GM18498 (cell line): ENCODE data around the gene SLAMF8.

ENCODE experiments used
- ATAC-seq: cut with Tn5 transposase; IDR thresholded peaks from one replicate; pipeline ENCODE4 v1.9.1; 2021; ENCODE audit warnings: mild to moderate bottlenecking, moderate library complexity; ENCODE audit not compliant: unreplicated experiment

Gene SLAMF8

DNA sequence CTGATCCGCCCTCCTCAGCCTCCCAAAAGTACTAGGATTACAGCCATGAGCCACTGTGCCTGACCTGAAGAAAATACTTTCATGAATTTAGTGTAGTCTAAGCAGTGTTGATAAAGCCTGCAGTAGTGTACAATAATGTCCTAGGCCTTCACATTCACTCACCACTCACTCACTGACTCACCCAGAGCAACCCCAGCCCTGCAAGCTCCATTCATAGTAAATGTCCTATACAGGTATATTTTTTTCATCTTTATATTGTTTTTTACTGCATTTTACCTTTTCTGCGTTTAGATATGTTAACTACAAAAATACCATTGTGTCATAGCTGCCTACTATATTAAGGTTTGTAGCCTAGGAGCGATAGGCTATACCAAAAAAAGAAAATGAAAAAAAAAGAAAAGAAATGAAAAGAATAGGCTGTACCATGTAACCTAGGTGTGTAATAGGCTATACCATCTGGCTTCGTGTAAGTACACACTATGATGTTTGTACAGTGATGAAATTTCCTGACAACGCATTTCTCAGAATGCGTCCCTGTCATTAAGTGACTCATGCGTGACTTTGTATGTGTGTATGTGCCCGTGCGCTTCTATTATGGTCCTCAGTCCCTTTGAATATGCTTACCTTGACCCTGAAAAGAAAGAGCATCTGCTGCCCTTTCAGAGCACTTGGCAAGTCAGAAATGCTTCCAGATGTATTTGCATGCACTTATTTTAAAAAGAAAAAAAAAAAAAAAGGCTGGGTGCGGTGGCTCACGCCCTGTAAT, 9.2 kb upstream of the SLAMF8 start:
- no peak for ATAC-seq

DNA sequence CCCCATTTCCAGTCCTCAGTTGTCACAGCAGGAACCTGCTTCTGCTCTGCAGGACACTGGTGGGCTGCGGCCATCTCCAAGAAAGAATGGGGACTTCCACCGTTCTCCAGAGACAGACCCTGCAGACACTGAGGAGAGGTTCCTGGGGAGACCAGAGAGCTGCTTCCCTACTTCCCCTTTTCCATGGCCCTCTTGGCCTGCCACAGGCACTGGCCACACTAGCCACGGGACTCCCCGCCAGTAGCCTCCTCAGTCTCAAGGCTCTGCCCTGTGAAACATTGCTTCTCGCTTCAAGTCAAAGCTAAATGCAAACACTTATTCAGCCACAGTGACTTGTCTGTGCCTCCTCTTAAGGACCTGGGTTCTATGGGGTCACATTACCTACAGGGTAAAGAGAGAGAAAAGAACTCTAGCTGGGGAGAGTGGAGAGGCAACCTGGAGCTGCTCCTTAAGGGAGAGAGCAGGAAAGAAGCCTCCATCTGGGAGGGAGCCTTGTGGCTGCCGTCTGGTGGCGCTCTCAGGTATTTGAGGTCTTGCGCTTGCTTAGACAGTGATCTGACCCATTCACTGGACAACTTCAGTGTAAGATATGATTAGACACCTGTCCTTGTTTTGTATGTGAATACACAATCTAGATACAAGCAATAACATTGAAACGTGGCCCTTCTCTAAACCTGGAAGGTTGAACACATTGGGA, 5.4 kb upstream of the SLAMF8 start:
- no peak for ATAC-seq

DNA sequence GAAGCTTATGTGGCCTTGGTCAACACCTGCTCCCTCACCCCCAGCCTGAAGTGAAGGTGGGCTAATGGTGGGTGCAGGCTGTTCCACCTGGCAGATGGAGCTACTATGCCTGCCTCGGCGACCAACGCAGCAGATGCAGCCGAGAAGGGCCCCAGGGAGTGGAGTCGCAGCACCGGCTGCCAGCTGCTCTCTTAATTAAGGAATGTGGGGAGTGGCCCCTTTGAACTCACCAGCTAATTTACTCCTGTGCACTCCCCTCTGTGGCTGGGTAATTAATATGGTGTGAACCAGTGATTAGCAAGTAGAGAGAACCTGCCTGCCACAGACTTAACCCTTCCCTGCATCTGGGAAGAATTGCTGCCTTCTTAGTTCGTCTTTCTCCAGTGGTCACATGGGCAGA, 3.3 kb upstream of the SLAMF8 start:
- no peak for ATAC-seq

DNA sequence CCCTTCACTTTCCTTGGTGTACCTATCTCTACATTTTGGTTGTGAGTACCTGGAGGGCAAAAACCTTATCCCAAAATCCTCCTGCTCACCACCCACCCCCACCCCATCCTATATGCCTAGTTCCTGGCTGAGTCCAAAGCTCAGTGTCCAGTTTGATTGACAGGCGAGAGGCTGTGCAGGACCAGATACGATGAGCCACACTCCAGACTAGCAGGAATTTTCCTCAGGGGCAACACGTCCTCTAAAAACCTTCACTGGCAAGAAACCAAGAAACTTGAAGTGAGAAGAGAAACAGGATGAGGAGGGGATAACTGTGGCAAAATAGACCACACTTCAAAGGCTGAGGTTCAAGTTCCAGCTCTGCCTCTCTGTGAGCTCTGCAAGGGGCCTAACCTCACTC, 1.1 kb upstream of the SLAMF8 start:
- ATAC-seq = no peak

DNA sequence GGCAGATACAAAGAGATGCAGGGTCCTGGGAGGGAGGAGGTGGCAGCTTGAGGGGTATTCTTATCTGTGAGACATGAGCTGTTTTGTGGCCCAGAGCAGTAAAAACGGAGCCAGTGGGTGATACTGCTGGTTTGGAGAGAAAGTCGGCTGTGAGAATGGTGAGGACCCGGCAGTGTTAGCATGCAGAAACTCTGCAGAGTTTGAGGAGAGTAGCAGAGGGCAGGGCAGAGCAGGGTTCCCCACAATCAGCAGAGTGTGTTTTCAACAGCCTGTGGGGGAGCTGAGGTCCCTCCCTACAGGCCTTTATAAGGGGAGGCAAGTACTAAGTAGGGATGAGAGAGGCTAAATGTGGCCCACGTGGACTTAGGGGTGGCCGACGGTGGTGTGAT, 423 bp downstream of the SLAMF8 start:
- no peak for ATAC-seq

DNA sequence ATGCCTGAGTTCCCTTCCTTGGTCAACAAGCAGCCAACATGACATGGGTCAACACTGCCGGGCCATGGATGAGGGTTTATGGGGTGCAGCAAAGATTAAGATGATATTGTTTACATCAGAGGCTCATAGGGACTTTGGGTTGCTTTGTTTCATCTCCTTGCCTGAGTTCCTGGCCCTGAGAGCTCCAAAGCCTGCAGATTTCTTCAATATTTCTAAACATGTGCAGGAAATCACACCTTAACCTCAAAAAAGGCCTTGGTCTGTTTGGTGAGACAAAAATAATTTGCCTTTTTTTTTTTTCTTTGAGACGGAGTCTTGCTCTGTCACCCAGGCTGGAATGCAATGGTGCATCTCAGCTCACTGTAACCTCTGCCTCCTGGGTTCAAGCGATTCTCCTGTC, 876 bp downstream of the SLAMF8 start:
- no peak for ATAC-seq

DNA sequence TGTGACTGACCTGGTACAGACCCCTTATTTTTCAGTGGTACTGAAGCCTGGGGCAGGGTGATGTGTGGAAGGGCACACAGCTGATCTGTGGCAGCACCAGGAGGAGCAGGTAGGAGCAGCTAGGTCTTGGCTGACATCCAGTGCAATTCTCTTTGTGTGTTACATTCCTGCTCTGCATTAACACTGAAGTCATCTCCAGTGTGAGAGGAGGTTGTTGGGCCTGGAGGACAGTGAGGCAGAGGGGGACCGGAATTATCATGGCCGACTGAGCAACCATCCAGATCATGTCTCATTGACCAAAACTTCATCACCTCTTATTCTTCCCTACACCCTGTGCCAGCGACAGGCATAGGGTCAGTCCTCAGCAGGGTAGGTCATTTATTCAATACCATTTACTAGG, 1.5 kb downstream of the SLAMF8 start:
- ATAC-seq = no peak

DNA sequence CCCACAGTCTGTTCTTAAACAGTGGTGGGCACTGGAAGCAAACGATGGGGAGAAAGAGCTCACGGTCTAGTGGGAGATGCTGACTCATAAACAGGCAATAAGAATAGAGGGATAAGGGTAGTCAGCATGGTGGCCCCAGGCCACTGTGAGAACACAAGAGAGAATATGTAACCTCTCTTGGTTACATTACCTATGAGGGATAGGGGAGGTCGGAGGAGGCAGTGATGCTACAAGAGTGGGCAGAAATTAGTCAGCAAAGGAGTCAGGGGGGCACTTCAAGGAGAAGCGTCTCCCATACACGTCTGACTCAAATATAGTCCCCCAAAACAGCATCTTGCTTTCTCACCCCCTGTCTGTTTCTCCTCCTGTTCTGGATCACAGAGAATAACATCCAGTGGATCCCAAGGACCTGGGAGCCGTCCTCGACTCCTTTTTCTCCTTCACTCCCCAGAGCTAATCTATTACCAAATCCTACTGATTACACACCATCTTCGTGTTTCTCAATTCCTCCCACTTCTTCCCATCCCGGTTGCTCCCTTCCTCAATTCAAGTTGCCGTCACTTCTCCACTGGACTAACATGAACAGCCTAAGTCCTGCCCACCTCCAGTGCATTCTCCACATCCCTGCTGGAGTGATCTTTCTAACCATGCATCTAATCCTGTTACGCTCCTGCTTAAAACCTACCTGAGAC, 2.1 kb downstream of the SLAMF8 start:
- ATAC-seq = no peak

DNA sequence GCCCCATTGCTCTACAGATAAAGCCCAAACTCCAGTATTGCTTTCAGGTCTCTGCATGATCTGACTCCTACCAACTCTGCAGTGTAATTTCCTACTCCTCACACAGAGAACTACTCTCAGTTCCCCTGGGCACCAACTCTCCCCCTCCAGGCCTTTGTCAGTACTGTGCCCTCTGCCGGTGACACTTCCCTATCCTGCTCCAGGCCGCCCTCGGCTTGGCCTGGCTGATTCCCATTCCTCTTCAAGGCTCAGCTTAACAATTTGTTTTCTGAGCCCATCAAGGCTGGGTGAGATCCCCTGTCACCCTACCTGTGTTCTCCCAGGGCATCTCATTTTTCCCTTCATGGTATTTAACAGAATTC, 2.6 kb downstream of the SLAMF8 start:
- ATAC-seq = peak; percentile 74

DNA sequence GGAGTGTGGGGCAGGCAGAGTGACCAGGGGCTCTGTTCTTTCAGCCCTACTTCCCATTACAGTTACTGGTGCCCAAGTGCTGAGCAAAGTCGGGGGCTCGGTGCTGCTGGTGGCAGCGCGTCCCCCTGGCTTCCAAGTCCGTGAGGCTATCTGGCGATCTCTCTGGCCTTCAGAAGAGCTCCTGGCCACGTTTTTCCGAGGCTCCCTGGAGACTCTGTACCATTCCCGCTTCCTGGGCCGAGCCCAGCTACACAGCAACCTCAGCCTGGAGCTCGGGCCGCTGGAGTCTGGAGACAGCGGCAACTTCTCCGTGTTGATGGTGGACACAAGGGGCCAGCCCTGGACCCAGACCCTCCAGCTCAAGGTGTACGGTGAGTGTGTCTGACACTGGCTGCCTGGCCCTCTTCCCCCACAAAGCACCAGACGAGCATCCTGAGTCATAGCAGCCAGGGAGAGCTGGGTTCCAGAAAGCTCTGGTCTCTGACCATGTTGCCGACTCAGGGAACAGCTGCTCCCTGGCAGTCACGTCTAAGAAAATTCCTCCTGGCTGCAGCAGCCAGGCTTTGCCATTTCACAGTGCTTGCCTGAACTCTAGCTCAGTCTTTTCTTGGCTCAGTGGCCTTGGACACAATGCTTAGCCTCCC, 3.3 kb downstream of the SLAMF8 start:
- no peak for ATAC-seq

DNA sequence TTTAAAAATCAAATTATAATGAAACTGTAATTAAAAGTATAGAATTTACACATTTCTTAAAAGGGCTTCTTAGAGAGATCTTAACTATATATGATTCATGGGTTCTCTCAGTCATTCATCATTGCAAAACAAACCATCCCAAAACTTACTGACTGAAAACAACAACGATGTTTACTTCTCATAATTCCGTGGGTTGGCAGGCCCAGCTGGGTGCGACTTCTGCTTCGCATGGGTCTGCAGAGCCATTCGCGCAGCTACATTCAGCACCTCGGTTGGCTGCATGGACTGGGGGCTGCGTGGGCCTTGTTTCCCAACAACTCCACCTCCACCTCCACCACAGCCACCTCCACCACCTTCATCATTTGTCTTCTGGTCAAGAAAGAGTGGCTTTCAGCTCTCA, 4.0 kb downstream of the SLAMF8 start:
- ATAC-seq = no peak

DNA sequence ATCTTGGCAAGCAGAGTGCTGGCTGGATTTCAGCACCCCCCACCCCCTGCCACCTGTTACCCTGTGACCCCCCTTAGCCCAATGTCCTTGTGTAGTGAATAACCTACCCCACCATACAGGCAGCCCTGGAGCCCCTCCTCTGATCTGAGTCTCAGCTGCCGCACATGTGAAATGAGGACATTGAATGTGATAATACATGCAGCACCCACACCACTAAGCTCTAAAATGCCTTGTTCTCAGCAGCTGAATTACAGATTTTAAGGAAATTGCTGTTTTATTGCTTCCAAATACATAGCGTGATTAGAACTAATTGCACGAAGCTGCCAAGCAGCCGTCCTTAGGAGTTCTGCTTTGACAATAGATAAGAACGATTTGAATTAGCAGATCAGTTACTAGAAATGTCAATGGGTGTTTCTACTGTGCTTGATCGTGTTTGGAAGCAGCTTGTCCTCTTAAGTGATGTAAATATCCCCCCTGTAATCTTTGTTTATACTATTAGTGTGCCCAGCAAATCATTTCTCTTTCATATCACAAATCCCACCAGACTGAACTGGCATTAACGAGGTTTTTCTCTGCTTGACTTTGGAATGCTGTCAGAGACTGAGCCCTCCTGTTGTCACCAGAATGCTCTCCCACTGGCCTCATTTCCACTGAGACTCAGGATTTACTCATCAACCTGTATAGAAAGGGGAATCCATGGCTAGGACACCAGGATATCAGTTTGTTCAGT, 4.9 kb downstream of the SLAMF8 start:
- ATAC-seq = no peak

DNA sequence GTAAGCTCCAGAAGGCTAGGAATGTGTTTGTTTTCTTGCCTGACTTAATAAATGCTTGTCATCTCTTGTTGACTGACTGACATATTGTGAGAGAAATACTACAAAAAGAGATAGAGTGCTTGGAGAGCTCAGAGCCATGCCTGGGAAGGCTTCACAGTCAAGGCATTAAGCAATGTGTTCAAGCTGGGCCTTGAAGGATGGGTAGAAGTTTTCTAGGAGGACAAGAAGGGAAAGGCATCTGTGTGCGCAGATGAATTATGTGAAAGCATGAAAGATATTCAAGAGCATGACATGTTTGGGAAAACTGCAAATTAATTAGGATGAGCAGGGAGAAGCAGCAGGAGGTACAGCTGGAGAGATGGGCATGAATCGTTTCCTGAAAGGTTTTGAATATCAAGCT, 5.6 kb downstream of the SLAMF8 start:
- ATAC-seq = no peak

DNA sequence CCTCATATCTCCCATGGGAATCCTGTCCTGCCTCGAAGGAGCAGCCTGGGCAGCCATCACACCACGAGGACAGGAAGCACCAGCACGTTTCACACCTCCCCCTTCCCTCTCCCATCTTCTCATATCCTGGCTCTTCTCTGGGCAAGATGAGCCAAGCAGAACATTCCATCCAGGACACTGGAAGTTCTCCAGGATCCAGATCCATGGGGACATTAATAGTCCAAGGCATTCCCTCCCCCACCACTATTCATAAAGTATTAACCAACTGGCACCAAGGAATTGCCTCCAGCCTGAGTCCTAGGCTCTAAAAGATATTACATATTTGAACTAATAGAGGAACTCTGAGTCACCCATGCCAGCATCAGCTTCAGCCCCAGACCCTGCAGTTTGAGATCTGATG, 8.7 kb downstream of the SLAMF8 start:
- no peak for ATAC-seq

DNA sequence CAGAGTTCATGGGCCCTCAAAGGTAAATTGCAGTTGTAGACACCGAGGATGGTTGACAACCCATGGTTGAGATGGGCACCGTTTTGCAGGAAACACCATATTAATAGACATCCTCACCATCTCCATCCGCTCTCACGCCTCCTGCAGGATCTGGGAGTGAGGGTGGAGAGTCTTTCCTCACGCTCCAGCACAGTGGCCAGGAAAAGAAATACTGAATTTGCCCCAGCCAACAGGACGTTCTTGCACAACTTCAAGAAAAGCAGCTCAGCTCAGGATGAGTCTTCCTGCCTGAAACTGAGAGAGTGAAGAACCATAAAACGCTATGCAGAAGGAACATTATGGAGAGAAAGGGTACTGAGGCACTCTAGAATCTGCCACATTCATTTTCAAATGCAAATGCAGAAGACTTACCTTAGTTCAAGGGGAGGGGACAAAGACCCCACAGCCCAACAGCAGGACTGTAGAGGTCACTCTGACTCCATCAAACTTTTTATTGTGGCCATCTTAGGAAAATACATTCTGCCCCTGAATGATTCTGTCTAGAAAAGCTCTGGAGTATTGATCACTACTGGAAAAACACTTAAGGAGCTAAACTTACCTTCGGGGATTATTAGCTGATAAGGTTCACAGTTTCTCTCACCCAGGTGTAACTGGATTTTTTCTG, 9.3 kb downstream of the SLAMF8 start:
- no peak for ATAC-seq

DNA sequence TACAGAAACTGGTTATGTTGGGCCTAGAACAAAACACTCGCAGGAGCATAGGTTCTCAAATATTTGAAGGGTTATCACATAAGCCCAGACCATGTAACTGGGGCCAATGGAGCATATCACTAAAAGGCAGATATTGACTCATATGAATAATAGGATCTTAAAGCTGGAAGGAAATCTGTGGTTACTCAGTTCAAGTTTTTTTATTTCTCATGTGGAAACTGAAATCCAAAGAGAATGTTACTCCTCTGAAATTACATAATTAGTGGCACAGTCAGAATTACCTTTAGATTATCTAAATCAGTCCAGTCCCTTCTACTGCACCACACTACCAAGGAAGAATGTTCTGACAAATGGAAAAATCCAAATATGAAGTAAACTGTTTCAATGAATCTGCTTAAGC, 12.0 kb downstream of the SLAMF8 start:
- peak; percentile 48 for ATAC-seq

DNA sequence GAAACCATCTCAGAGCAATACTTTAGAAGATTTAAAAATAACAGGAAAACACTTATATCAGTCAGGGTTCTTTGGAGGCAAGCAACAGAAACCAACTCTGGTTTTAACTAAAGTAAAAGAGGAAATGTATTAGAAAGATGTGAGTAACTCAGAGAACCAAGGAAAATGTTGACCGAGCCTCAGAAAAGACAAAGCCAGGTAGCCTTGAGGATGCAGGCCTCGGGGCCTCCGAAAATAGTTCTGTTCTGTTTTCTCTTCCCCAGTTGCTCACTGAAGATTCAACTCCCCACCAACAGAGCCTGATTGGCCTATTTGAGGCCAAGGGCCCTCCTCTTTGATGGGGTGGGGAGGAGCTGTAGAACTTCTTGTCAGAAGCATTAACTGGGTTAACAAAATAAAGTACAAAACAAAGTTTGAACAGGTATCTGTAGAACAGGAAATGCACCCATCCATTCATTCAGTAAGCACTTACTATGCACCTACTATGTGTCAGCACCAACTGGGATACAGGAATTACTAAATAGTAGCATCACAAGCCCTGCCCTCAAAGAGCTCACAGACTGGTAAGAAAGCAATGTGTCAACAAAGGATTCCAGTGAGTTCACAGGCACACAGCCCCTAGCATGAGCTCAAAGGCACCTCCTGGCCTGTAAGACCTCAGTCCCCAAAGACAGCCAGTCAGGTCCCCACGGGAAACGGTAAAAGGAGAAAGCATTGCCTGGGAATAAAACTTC, 12.6 kb downstream of the SLAMF8 start:
- ATAC-seq = peak; percentile 75

DNA sequence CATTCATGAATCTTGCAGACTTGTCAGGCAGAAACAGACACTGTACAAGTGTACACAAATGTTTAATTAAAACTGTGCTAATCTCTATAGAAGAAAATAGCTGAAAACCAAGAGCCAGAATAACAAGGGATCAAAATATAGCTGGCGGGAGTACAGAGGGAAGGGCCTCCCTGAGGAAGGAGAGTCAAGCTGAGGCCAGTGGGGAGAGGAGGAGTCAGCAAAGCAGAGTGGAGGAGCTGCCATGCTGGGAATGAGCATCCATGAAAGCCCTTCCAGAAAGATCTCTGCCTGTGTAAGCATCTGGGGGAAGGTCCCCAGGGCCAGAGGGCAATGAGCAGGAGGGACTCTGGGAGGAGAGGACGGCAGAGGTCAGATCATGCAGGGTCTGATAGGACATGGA, 15.1 kb downstream of the SLAMF8 start:
- no peak for ATAC-seq

DNA sequence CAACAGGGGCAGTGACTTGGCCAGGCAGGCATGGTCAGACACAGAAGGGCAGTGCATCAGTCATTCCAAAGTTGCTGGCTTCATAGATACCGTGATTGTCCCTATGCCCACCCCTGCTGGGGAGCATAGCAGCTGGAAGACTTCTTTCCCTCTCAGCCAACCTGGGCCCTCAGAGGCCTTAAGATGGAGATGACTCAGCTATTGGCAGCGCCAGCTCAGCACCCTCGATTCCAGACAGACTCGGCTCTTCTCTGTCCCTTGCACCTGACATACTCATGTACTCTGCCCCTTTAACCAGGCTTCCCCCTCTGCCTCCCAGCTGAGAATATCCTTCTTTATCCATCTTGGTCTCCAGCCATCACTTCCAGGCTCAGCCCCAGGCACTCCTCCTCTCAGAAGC, 16.8 kb downstream of the SLAMF8 start:
- no peak for ATAC-seq
